SK-N-SH treated with all-trans-retinoic acid at 6 μM for 48 hours (cell line): ENCODE measurements around the gene FFAR2.

Experiments used
- ATAC-seq: fragments of 200-7000 bp; cut with Tn5 transposase; 3 replicates; pipeline ENCODE4 v1.9.1; 2020; ENCODE audit warnings: mild to moderate bottlenecking, moderate library complexity
- ARNTL ChIP-seq: fragments of 450-650 bp; formaldehyde crosslinking; IDR thresholded peaks from 2 replicates; pipeline ENCODE4 v1.5.0; 2020; ENCODE audit warnings: low read depth, mild to moderate bottlenecking, moderate library complexity, borderline replicate concordance
- BACH2 ChIP-seq: fragments of 250-450 bp; sonication (Bioruptor Pico); IDR thresholded peaks from 2 replicates; pipeline ENCODE4 v1.9.0; 2021; ENCODE audit warnings: mild to moderate bottlenecking, borderline replicate concordance
- CSDC2 ChIP-seq: fragments of 250-450 bp; sonication (Bioruptor Pico); IDR thresholded peaks from 2 replicates; pipeline ENCODE4 v1.5.0; 2020; ENCODE audit warnings: mild to moderate bottlenecking, moderate library complexity
- GLIS3 ChIP-seq: fragments of 250-450 bp; sonication (Bioruptor Pico); IDR thresholded peaks from 2 replicates; pipeline ENCODE4 v1.5.0; 2020; ENCODE audit warnings: mild to moderate bottlenecking, moderate library complexity
- ISL1 ChIP-seq: fragments of 250-450 bp; sonication (Bioruptor Pico); IDR thresholded peaks from 2 replicates; pipeline ENCODE4 v2.1.2; 2022; ENCODE audit warnings: mild to moderate bottlenecking, moderate library complexity
- OSR1 ChIP-seq: fragments of 250-450 bp; sonication (Bioruptor Pico); IDR thresholded peaks from 2 replicates; pipeline ENCODE4 v1.8.0; 2022; ENCODE audit warnings: moderate library complexity, mild to moderate bottlenecking, inconsistent platforms
- PPARA ChIP-seq: fragments of 250-450 bp; sonication (Bioruptor Pico); IDR thresholded peaks from 2 replicates; pipeline ENCODE4 v1.5.0; 2020; ENCODE audit warnings: mild to moderate bottlenecking, borderline replicate concordance
- RARB ChIP-seq: fragments of 250-450 bp; sonication (Bioruptor Pico); IDR thresholded peaks from 2 replicates; pipeline ENCODE4 v1.8.0; 2021; ENCODE audit warnings: mild to moderate bottlenecking, moderate library complexity
- SNAI2 ChIP-seq: fragments of 250-450 bp; sonication (Bioruptor Pico); IDR thresholded peaks from 2 replicates; pipeline ENCODE4 v1.5.0; 2020; ENCODE audit warnings: mild to moderate bottlenecking, moderate library complexity
- TCF4 ChIP-seq: fragments of 250-450 bp; sonication (Bioruptor Pico); IDR thresholded peaks from 2 replicates; pipeline ENCODE4 v1.8.0; 2021; ENCODE audit warnings: mild to moderate bottlenecking, moderate library complexity, borderline replicate concordance
- TOX ChIP-seq: fragments of 250-450 bp; sonication (Bioruptor Pico); IDR thresholded peaks from 2 replicates; pipeline ENCODE4 v1.8.0; 2021; ENCODE audit warnings: mild to moderate bottlenecking, moderate library complexity, borderline replicate concordance
- ZC3H10 ChIP-seq: fragments of 250-450 bp; sonication (Bioruptor Pico); IDR thresholded peaks from 2 replicates; pipeline ENCODE4 v1.5.1; 2021; ENCODE audit warnings: mild to moderate bottlenecking, moderate library complexity
- ZFP30 ChIP-seq: fragments of 450-650 bp; formaldehyde crosslinking; IDR thresholded peaks from 2 replicates; pipeline ENCODE4 v1.5.0; 2022; ENCODE audit warnings: mild to moderate bottlenecking, moderate library complexity
- ZNF565 ChIP-seq: fragments of 450-650 bp; formaldehyde crosslinking; conservative IDR thresholded peaks from 2 replicates; pipeline ENCODE4 v1.5.0; 2020; ENCODE audit warnings: low read depth, mild to moderate bottlenecking, moderate library complexity
- ZNF70 ChIP-seq: fragments of 450-650 bp; formaldehyde crosslinking; IDR thresholded peaks from 2 replicates; pipeline ENCODE4 v1.5.0; 2020; ENCODE audit warnings: mild to moderate bottlenecking, moderate library complexity
- TF ChIP-seq, protein P1 (sequence below): fragments of 250-450 bp; sonication (Bioruptor Pico); IDR thresholded peaks from 2 replicates; pipeline ENCODE4 v1.8.0; 2021; ENCODE audit warnings: low read depth, mild to moderate bottlenecking, moderate library complexity, borderline replicate concordance
- TF ChIP-seq, protein P2 (sequence below): fragments of 250-450 bp; sonication (Bioruptor Pico); IDR thresholded peaks from 2 replicates; pipeline ENCODE4 v1.5.0; 2020; ENCODE audit warnings: mild to moderate bottlenecking, moderate library complexity
- TF ChIP-seq, protein P3 (sequence below): fragments of 250-450 bp; sonication (Bioruptor Pico); IDR thresholded peaks from 2 replicates; pipeline ENCODE4 v1.8.0; 2020; ENCODE audit warnings: mild to moderate bottlenecking, moderate library complexity, borderline replicate concordance
- TF ChIP-seq, protein P4 (sequence below): fragments of 250-450 bp; sonication (Bioruptor Pico); IDR thresholded peaks from 2 replicates; pipeline ENCODE4 v1.5.1; 2020; ENCODE audit warnings: low read depth, mild to moderate bottlenecking, moderate library complexity

FFAR2 gene

DNA sequence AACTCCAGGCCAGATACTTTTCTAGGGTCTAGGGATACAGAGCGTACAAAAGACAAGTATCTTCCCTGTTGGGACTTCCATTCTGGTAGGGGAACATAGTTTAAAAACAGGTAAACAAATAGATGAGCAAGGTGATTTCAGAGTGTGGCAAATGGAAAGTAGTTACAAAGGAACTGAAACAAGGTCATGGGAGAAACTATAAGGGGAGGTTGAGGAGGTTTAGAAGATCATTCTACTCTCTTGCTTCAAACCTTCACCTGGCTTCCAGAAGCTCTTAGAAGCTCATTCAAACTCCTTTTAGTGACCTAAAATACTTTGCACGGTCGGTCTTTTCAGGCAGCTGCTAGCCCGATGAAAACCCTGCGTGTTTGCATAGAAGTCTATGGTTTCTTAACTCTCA is 9.1 kb downstream of the FFAR2 start:
- TF ChIP-seq SNAI2 (CRISPR knock-in tag) (no peak), ISL1 (CRISPR knock-in tag) (no peak), CSDC2 (no peak), OSR1 (CRISPR knock-in tag) (no peak), PPARA (CRISPR knock-in tag) (no peak), ARNTL (CRISPR knock-in tag) (no peak), ZFP30 (CRISPR knock-in tag) (no peak), TCF4 (CRISPR knock-in tag) (no peak), ZNF565 (CRISPR knock-in tag) (no peak), RARB (CRISPR knock-in tag) (no peak), GLIS3 (no peak), ZNF70 (no peak), BACH2 (no peak), ZC3H10 (no peak)
- TF ChIP-seq, protein P1, sequence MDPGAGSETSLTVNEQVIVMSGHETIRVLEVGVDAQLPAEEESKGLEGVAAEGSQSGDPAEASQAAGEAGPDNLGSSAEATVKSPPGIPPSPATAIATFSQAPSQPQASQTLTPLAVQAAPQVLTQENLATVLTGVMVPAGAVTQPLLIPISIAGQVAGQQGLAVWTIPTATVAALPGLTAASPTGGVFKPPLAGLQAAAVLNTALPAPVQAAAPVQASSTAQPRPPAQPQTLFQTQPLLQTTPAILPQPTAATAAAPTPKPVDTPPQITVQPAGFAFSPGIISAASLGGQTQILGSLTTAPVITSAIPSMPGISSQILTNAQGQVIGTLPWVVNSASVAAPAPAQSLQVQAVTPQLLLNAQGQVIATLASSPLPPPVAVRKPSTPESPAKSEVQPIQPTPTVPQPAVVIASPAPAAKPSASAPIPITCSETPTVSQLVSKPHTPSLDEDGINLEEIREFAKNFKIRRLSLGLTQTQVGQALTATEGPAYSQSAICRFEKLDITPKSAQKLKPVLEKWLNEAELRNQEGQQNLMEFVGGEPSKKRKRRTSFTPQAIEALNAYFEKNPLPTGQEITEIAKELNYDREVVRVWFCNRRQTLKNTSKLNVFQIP (CRISPR knock-in tag), result no peak
- TF ChIP-seq, protein P2, sequence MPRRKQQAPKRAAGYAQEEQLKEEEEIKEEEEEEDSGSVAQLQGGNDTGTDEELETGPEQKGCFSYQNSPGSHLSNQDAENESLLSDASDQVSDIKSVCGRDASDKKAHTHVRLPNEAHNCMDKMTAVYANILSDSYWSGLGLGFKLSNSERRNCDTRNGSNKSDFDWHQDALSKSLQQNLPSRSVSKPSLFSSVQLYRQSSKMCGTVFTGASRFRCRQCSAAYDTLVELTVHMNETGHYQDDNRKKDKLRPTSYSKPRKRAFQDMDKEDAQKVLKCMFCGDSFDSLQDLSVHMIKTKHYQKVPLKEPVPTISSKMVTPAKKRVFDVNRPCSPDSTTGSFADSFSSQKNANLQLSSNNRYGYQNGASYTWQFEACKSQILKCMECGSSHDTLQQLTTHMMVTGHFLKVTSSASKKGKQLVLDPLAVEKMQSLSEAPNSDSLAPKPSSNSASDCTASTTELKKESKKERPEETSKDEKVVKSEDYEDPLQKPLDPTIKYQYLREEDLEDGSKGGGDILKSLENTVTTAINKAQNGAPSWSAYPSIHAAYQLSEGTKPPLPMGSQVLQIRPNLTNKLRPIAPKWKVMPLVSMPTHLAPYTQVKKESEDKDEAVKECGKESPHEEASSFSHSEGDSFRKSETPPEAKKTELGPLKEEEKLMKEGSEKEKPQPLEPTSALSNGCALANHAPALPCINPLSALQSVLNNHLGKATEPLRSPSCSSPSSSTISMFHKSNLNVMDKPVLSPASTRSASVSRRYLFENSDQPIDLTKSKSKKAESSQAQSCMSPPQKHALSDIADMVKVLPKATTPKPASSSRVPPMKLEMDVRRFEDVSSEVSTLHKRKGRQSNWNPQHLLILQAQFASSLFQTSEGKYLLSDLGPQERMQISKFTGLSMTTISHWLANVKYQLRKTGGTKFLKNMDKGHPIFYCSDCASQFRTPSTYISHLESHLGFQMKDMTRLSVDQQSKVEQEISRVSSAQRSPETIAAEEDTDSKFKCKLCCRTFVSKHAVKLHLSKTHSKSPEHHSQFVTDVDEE (CRISPR knock-in tag), result no peak
- TF ChIP-seq, protein P3, sequence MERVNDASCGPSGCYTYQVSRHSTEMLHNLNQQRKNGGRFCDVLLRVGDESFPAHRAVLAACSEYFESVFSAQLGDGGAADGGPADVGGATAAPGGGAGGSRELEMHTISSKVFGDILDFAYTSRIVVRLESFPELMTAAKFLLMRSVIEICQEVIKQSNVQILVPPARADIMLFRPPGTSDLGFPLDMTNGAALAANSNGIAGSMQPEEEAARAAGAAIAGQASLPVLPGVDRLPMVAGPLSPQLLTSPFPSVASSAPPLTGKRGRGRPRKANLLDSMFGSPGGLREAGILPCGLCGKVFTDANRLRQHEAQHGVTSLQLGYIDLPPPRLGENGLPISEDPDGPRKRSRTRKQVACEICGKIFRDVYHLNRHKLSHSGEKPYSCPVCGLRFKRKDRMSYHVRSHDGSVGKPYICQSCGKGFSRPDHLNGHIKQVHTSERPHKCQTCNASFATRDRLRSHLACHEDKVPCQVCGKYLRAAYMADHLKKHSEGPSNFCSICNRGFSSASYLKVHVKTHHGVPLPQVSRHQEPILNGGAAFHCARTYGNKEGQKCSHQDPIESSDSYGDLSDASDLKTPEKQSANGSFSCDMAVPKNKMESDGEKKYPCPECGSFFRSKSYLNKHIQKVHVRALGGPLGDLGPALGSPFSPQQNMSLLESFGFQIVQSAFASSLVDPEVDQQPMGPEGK (CRISPR knock-in tag), result no peak
- TF ChIP-seq, protein P4, sequence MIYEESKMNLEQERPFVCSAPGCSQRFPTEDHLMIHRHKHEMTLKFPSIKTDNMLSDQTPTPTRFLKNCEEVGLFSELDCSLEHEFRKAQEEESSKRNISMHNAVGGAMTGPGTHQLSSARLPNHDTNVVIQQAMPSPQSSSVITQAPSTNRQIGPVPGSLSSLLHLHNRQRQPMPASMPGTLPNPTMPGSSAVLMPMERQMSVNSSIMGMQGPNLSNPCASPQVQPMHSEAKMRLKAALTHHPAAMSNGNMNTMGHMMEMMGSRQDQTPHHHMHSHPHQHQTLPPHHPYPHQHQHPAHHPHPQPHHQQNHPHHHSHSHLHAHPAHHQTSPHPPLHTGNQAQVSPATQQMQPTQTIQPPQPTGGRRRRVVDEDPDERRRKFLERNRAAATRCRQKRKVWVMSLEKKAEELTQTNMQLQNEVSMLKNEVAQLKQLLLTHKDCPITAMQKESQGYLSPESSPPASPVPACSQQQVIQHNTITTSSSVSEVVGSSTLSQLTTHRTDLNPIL (CRISPR knock-in tag), result no peak
- ATAC-seq, result no peak

DNA sequence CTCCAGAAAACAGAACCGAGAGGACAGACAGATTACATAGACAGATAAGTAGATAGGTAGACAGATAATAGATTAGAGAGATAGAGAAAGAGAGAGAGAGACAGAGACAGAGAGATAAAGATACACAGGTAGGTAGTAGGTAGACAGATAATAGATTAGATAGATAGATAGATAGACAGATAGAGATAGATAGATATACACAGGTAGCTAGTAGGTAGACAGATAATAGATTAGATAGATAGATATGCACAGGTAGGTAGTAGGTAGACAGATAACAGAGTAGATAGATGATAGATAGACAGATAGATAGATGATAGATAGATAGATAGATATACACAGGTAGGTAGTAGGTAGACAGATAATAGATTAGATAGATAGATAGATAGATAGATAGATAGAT is 10.1 kb downstream of the FFAR2 start:
- TF ChIP-seq SNAI2 (CRISPR knock-in tag) (no peak), ISL1 (CRISPR knock-in tag) (no peak), ZNF70 (no peak), OSR1 (CRISPR knock-in tag) (no peak)
- ATAC-seq, result no peak

DNA sequence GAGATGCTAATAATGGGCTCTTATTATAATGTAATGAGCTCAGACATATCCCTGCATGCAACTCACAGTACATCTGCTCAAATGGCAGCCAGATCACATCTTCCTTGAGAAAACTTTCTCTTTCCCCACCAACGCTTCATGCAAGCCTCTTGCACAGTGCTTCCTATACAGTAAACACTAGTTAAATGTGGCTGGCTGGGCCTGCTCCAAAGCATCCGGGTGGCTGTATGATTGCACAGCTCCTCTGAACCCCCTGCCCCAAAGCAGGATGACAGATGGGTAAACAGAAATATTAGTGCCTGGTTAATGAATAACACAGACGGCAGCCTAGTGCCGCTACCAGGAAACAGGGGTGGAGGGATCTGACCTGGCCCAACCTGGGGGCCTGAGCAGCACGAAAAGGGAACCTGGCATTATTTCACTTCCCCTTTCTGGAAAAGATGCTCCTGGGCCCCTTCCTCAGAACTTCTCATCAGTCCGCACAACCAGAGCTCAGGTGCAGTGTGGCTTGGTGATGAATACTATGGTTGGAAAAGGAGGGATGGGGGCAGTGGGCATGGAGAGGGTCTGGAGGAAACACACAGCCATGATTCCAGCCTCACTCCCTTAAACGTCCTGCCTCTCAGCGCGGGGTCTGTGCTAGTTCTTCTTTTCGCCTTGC is 10.8 kb downstream of the FFAR2 start:
- TF ChIP-seq, protein P3 (CRISPR knock-in tag), result no peak
- no peak for TF ChIP-seq ARNTL (CRISPR knock-in tag)
- no peak for TF ChIP-seq RARB (CRISPR knock-in tag)
- no peak for TF ChIP-seq BACH2
- TF ChIP-seq TOX (CRISPR knock-in tag), result no peak
- no peak for TF ChIP-seq ZNF70
- no peak for TF ChIP-seq ZNF565 (CRISPR knock-in tag)
- TF ChIP-seq, protein P4 (CRISPR knock-in tag), result no peak
- TF ChIP-seq, protein P2 (CRISPR knock-in tag), result no peak
- TF ChIP-seq, all 23 proteins: peak for 0
- no peak for ATAC-seq
